Fibroblast of skin of abdomen (primary cell): ENCODE data around the gene SNX14.
"Not testable (repeated sequence)": the region's sequence is repeated elsewhere in the genome, so short reads cannot be mapped to it uniquely, and the experiment has no call there.

Experiments
- DNase-seq: peaks from one replicate; pipeline ENCODE4 v3.0.0-alpha.2; 2013

The SNX14 gene

DNA sequence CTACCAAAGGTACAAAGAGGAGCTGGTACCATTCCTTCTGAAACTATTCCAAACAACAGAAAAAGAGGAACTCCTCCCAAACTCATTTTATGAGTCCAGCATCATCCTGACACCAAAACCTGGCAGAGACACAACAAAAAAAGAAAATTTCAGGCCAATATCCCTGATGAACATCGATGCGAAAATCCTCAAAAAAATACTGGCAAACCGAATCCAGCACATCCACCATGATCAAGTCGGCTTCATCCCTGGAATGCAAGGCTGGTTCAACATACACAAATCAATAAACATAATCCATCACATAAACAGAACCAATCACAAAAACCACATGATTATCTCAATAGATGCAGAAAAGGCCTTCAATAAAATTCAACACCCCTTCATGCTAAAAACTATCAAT is 10.8 kb downstream of the SNX14 start:
- not testable (repeated sequence) for DNase-seq

DNA sequence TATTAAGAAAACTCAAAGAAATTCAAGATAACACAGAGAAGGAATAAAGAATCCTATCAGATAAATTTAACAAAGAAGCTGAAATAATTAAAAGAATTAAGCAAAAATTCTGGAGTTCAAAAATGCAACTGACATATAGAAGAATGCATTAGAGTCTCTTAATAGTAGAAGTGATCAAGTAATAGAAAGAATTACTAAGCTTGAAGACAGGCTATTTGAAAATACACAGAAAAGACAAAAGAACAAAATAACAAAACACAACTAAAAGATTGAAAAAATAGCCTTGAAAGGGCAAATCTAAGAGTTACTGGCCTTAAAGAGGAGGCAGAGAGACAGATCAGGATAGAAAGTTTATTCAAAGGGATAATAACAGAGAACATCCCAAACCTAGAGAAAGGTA is 12.1 kb downstream of the SNX14 start:
- no peak for DNase-seq

GRCh38 chr6:85580878-85581267 is 12.8 kb downstream of the SNX14 start:
- peak; percentile 23 for DNase-seq

DNA sequence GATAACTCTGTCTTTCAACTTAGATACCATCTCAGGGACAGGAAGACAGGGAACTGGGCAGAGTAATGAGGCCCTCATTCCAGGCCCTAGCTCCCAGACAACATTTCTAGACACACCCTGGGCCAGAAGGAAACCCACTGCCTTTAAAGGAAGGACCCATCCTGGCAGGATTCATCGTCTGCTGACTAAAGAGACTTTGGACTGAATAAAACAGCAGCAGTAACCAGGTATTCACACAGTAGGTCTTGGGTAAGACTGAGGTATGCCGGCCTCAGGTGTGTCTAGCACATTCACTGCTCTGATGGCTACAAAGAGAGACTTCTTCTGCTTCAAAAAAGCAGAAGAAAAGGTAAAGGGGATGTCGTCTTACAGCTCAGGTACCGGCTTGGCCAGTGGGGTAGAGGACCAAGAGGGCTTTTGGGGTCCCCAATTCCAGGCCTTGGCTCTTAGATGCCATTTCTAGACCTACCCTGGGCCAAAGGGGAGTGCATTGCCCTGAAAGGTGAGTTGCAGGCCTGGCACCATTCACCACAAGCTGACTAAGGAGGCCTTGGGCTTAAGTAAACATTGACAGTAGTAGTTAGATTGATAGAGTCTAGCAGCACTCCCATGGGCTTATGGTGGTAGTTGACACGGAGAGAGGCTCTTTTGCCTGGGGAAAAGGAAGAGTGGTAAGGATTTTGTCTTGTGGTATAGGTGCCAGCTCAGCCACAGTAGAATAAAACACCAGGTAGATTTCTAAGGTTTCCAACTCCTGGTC is 13.4 kb downstream of the SNX14 start:
- DNase-seq = no peak

DNA sequence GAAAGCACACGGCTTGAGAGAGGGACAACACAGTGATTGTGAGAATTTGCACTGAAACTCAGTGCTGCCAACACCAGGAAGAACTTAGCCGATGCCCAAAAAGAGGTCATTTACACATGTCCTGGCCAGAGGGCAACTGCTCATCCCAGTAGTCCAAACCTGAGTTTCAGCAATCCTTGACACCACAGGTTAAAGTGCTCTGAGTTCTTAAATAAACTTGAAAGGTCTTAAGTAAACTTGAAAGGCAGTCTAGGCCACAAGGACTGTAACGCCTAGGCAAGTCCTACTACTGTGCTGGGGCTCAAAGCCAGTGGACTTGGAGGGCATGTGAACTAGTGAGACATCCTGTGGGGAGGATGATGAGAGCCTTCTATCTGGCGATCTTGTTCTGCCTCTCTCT is 14.1 kb downstream of the SNX14 start:
- no peak for DNase-seq

DNA sequence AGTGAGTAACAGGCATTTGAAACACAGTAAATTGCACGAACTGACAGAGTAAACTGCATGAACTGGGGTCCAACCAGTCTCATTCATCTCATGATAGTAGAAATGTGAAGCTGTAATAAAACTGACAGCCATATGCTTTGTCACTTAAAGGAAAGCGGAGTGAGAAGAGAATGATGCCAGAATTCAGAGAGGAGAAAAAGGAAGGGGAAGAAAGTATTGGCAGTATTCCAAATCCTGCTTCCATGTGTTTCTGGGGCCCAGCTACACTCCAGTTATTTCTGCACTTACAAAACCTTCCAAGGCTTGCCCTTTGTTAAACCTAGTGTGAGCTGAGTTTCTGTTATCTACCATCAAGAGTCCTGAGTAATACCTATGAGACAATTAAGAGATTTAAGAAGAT is 17.2 kb downstream of the SNX14 start:
- peak; percentile 6 for DNase-seq

DNA sequence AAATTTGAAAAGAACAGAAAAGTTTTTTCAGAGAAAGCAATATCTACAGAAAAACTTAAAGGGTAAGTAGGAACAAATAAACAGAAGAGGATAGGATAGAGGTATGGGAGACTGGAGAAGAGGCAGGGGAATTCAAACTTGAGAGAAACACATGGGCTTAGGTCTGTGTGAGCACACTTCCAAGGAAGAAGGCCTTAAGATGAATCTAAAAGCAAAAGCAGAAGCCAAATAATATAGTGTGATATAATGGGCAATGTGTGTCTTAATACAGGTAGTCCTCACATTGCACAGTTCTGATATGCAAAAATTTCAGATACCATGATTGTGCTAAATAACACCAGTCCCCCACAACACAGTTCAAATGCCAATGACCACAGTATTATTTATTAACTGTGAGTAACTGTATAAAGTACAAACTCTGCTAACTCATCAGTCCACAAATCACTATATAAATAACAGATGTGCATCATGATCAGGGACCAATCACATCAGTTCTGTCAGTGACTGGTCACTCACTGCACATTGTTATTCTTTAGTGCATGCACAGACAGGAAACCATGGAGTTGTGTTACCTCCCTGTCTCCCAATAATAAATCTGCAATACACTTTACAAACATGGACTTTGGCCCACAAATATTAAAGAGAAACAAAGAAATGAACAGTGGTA is 18.6 kb downstream of the SNX14 start:
- peak; percentile 77 for DNase-seq

DNA sequence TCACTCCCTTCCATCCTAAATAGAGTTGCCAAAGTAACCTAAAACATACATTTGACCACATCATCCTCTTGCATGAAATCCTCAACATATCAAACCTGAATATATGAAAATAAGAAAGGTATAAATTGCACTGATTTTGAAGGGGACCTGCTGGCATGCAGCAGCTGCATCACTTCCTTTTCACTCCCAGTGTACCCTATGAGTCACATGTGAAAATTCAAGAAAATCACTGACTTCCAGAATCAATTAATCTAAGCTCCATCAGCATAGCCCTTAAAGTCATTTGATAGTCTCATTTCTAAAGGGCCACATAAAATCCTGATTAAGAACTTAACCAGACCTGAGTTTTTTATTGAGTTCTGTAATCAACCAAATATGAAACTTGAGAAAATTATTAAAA is 24.3 kb downstream of the SNX14 start:
- peak; percentile 30 for DNase-seq

GRCh38 chr6:85568411-85568810 is 25.2 kb downstream of the SNX14 start:
- no peak for DNase-seq

GRCh38 chr6:85565736-85566135 is 27.9 kb downstream of the SNX14 start:
- no peak for DNase-seq

DNA sequence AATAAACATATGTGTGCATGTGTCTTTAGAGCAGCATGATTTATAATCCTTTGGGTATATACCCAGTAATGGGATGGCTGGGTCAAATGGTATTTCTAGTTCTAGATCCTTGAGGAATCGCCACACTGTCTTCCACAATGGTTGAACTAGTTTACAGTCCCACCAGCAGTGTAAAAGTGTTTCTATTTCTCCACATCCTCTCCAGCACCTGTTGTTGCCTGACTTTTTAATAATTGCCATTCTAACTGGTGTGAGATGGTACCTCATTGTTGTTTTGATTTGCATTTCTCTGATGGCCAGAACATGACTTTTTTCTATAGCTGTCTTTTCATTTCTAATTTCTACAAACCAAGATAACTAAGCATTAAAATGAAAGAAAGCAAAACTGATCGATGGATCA is 29.4 kb downstream of the SNX14 start:
- DNase-seq = not testable (repeated sequence)

DNA sequence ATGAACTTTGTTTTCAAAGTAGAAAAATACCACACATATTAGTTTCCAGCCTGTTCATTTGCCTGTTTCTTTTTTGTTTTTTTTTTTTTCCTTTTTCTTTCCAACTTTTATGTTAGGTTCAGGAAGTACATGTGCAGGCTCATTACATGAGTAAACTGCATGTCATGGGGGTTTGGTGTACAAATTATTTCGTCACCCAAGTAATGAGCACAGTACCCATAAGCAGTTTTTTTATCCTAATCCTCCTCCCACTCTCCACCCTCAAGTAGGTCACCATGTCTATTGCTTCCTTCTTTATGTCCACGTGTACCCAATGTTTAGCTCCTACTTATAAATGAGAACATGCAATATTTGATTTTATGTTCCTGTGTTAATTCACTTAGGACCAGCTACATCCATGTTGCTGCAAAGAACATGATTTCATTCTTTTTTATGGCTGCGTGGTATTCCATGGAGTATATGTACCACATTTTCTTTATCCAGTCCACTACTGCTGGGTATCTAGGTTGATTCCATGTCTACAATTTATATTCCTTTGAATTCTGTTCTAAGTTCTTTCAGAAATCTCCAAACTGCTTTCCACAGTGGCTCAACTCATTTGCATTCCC is 31.8 kb downstream of the SNX14 start:
- DNase-seq = no peak

GRCh38 chr6:85556992-85557668 is 36.5 kb downstream of the SNX14 start:
- DNase-seq = no peak

- no peak for DNase-seq
Measured at GRCh38 chr6:85552652-85553051, 41.0 kb downstream of the SNX14 start.

DNA sequence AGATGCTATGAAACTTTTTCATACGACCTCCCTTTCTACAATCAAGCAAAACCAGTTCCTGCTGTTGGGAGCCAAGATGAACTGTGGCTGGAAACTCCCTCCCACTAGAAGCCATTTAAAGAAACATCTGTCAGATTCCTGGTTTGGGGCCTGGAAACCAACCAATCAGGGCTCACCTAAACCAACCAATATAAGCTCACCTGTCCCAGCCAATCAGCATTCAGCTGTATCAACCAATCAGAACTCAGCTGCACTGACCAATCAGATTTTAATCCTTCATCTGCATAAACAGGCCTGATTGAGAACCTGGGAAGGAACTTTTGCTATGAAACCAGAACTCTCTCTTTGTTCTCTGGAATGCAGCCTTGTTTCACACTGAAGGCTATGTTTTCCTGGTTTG is 42.4 kb downstream of the SNX14 start:
- DNase-seq = no peak

- no peak for DNase-seq
Measured at GRCh38 chr6:85547719-85548118, 45.9 kb downstream of the SNX14 start.

DNA sequence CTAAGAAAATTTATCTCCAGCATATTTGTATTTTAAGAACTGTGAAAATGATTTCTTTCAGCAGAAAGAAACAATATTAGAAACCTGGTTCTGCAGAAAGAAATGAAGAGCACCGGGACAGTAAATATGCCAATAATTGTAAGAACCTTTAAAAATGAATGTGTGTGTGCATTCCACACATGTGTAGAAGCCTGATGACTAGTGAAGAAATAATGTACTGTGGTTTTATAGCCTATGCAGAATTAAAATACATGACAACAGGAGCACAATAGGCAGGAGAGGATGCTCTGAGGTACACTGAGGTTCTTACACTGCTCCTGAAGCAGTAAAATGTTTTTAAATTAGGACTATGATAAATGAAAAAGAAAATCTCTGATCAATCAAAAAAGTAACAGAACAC is 48.9 kb downstream of the SNX14 start:
- DNase-seq = peak; percentile 57

GRCh38 chr6:85537055-85537494 is 56.6 kb downstream of the SNX14 start:
- peak; percentile 1 for DNase-seq

- not testable (repeated sequence) for DNase-seq
Measured at GRCh38 chr6:85524281-85524680, 69.4 kb downstream of the SNX14 start.

- DNase-seq = peak; percentile 16
Measured at GRCh38 chr6:85516168-85516567, 77.5 kb downstream of the SNX14 start.

- no peak for DNase-seq
Measured at GRCh38 chr6:85506441-85507093, 87.1 kb downstream of the SNX14 start.

DNA sequence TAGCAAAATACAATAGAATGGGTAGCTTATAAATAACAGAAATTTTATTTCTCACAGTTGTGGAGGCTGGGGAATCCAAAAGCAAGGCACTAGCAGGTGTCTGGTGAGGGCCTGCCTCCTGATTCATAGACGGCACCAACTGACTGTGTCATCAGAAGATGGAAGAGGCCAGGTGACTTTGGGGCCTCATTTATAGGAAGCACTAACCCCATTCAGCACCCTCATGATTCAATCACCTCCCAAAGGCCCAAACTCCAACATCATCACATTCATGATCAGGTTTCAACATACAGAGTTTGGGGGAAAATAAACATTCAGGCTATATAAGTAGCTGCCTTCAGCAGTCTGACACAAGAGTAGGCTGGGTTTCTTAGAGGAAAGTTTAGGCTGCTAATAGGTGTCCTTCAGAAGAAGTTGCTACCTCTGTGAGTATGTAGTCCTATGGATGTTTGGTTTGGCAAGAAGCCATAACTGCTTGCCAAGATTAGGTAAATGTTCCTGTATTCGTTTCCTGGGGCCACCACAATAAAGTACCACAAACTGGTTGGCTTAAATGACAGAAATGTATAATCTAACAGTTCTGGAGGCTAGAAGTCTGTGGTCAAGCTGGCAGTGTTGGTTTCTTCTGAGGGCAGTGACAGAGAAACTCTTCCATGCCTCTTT is 94.9 kb downstream of the SNX14 start:
- DNase-seq = no peak
